IMR-90 (cell line): ENCODE measurements around the gene RALGAPA1. TPM values are rescaled to one million over a fixed set of nuclear protein-coding genes. Genes with fewer than 3 reads are reported as not detected.

ENCODE experiments used
- ATAC-seq: fragments of 200-7000 bp; cut with Tn5 transposase; 2 replicates; pipeline ENCODE4 v1.9.1; 2020; ENCODE audit warnings: low read depth, mild to moderate bottlenecking, moderate library complexity
- BruUV-seq: library from RNA; stranded (reverse); fragments of 400-500 nt; replicated peaks from 2 replicates; lab custom pipeline; 2021; lab: Mats Ljungman, UMichigan
- CTCF ChIA-PET: fragments of 300-600 bp; formaldehyde crosslinking; extraction: SDS; loops from one replicate; lab custom pipeline; 2021; ENCODE audit warnings: antibody characterized with exemption; lab: Yijun Ruan, JAX
- POLR2A ChIA-PET: fragments of 300-600 bp; sonication (Branson Sonifier 250); formaldehyde crosslinking; loops from one replicate; lab custom pipeline; 2022; ENCODE audit warnings: antibody characterized with exemption; ENCODE audit not compliant: unreplicated experiment; lab: Charles Lee
- DNase-seq: peaks from one replicate; pipeline ENCODE4 v3.0.0; 2013
- H2AFZ ChIP-seq: replicated peaks from 2 replicates; pipeline ENCODE3; 2013; ENCODE audit warnings: low read length, mild to moderate bottlenecking; ENCODE audit not compliant: poor library complexity
- H2AK5ac ChIP-seq: 2 replicates; pipeline ENCODE4 v1.6.1; 2013; ENCODE audit warnings: low read depth, low read length, inconsistent platforms
- H2AK9ac ChIP-seq: replicated peaks from 2 replicates; pipeline ENCODE3; 2013; ENCODE audit warnings: mild to moderate bottlenecking, low read depth, low read length, moderate library complexity; ENCODE audit not compliant: poor library complexity
- H2BK120ac ChIP-seq: 2 replicates; pipeline ENCODE4 v1.6.1; 2013; ENCODE audit warnings: low read depth, low read length, inconsistent platforms
- H2BK15ac ChIP-seq: 3 replicates; pipeline ENCODE4 v1.6.1; 2013; ENCODE audit warnings: low read depth, low read length, inconsistent platforms
- H2BK20ac ChIP-seq: 2 replicates; pipeline ENCODE4 v1.6.1; 2013; ENCODE audit warnings: low read depth, mild to moderate bottlenecking, inconsistent platforms, low read length, moderate library complexity
- H2BK5ac ChIP-seq: 2 replicates; pipeline ENCODE4 v1.6.1; 2013; ENCODE audit warnings: mild to moderate bottlenecking, low read depth, low read length, inconsistent platforms; ENCODE audit not compliant: poor library complexity, severe bottlenecking
- H3K14ac ChIP-seq: replicated peaks from 2 replicates; pipeline ENCODE4 v1.6.1; 2013; ENCODE audit warnings: low read depth, low read length, inconsistent platforms
- H3K18ac ChIP-seq: 2 replicates; pipeline ENCODE4 v1.6.1; 2013; ENCODE audit warnings: low read depth, low read length, control low read depth
- H3K23ac ChIP-seq: 2 replicates; pipeline ENCODE4 v1.6.1; 2013; ENCODE audit warnings: low read depth, low read length, inconsistent platforms
- H3K27ac ChIP-seq: 2 replicates; pipeline ENCODE4 v1.5.1; 2013; ENCODE audit warnings: mild to moderate bottlenecking, control low read depth, low read length; ENCODE audit not compliant: insufficient read depth
- H3K27me3 ChIP-seq: 2 replicates; pipeline ENCODE4 v1.6.1; 2013; ENCODE audit warnings: low read length; ENCODE audit not compliant: control insufficient read depth, insufficient read depth
- H3K36me3 ChIP-seq: 2 replicates; pipeline ENCODE4 v1.6.1; 2013; ENCODE audit warnings: low read length, mixed read lengths; ENCODE audit not compliant: control insufficient read depth, insufficient read depth
- H3K4ac ChIP-seq: 2 replicates; pipeline ENCODE4 v1.6.1; 2013; ENCODE audit warnings: low read depth, low read length, inconsistent platforms
- H3K4me1 ChIP-seq: 2 replicates; pipeline ENCODE4 v1.6.1; 2013; ENCODE audit warnings: low read length, mixed read lengths; ENCODE audit not compliant: control insufficient read depth, insufficient read depth
- H3K4me2 ChIP-seq: 2 replicates; pipeline ENCODE4 v1.6.1; 2013; ENCODE audit warnings: low read depth, mild to moderate bottlenecking, control low read depth, low read length, moderate library complexity
- H3K4me3 ChIP-seq: 2 replicates; pipeline ENCODE4 v1.5.1; 2013; ENCODE audit warnings: low read depth, mild to moderate bottlenecking, control low read depth, low read length, moderate library complexity; ENCODE audit not compliant: insufficient read depth
- H3K56ac ChIP-seq: 2 replicates; pipeline ENCODE4 v1.6.1; 2013; ENCODE audit warnings: low read length, inconsistent platforms; ENCODE audit not compliant: insufficient read depth; ENCODE audit errors: extremely low read depth
- H3K79me1 ChIP-seq, 2 experiments: 2 replicates each; pipeline ENCODE4 v1.6.1; 2013; ENCODE audit warnings: low read length in 2 of 2, inconsistent platforms in 1 of 2, low read depth in 1 of 2
- H3K9ac ChIP-seq: 2 replicates; pipeline ENCODE4 v1.6.1; 2013; ENCODE audit warnings: low read depth, low read length, control low read depth
- H3K9me1 ChIP-seq: 2 replicates; pipeline ENCODE4 v1.6.1; 2013; ENCODE audit warnings: low read length, inconsistent platforms; ENCODE audit not compliant: insufficient read depth
- H3K9me3 ChIP-seq: 2 replicates; pipeline ENCODE4 v1.6.1; 2013; ENCODE audit warnings: low read length; ENCODE audit not compliant: control insufficient read depth, insufficient read depth
- H4K20me1 ChIP-seq: 2 replicates; pipeline ENCODE4 v1.6.1; 2013; ENCODE audit warnings: low read length, inconsistent platforms; ENCODE audit not compliant: insufficient read depth
- H4K5ac ChIP-seq: 2 replicates; pipeline ENCODE4 v1.6.1; 2013; ENCODE audit warnings: mild to moderate bottlenecking, low read depth, low read length, control low read depth
- H4K8ac ChIP-seq, 2 experiments: 2 replicates each; pipeline ENCODE4 v1.6.1; 2013; ENCODE audit warnings: low read depth in 2 of 2, low read length in 2 of 2, control low read depth in 1 of 2, inconsistent platforms in 1 of 2
- H4K91ac ChIP-seq: 2 replicates; pipeline ENCODE4 v1.6.1; 2013; ENCODE audit warnings: low read depth, low read length, inconsistent platforms; ENCODE audit not compliant: insufficient read depth
- BHLHE40 ChIP-seq: fragments of 150-350 bp; IDR thresholded peaks from 2 replicates; pipeline ENCODE4 v1.6.1; 2016; ENCODE audit warnings: mild to moderate bottlenecking, low read depth, low read length
- CEBPB ChIP-seq: IDR thresholded peaks from 2 replicates; pipeline ENCODE4 v1.6.1; 2012; ENCODE audit warnings: low read depth, low read length, improper control_type of control experiment
- CHD1 ChIP-seq: IDR thresholded peaks from 2 replicates; pipeline ENCODE4 v1.6.1; 2012; ENCODE audit warnings: low read depth, low read length, improper control_type of control experiment
- CTCF ChIP-seq: conservative IDR thresholded peaks from 2 replicates; pipeline ENCODE4 v1.5.1; 2012; ENCODE audit warnings: mild to moderate bottlenecking, low read depth, low read length, improper control_type of control experiment
- ELK1 ChIP-seq: fragments of 150-350 bp; IDR thresholded peaks from 2 replicates; pipeline ENCODE4 v1.6.1; 2016; ENCODE audit warnings: low read depth, mild to moderate bottlenecking, low read length, moderate library complexity, borderline replicate concordance
- FOS ChIP-seq: fragments of 150-350 bp; IDR thresholded peaks from 2 replicates; pipeline ENCODE4 v1.6.1; 2016; ENCODE audit warnings: low read depth, low read length
- MAFK ChIP-seq: IDR thresholded peaks from 2 replicates; pipeline ENCODE4 v1.6.1; 2012; ENCODE audit warnings: low read depth, low read length, improper control_type of control experiment
- MXI1 ChIP-seq: IDR thresholded peaks from 2 replicates; pipeline ENCODE4 v1.6.1; 2012; ENCODE audit warnings: low read depth, mild to moderate bottlenecking, low read length, moderate library complexity, borderline replicate concordance
- NFE2L2 ChIP-seq: fragments of 150-350 bp; IDR thresholded peaks from 2 replicates; pipeline ENCODE4 v1.6.1; 2016; ENCODE audit warnings: low read depth, mild to moderate bottlenecking, low read length
- POLR2A ChIP-seq: IDR thresholded peaks from 2 replicates; pipeline ENCODE4 v1.6.1; 2012; ENCODE audit warnings: mild to moderate bottlenecking, low read depth, low read length
- RAD21 ChIP-seq: IDR thresholded peaks from 2 replicates; pipeline ENCODE4 v1.6.1; 2012; ENCODE audit warnings: low read length, improper control_type of control experiment
- RCOR1 ChIP-seq: IDR thresholded peaks from 2 replicates; pipeline ENCODE4 v1.6.1; 2012; ENCODE audit warnings: mild to moderate bottlenecking, low read length, improper control_type of control experiment; ENCODE audit not compliant: insufficient replicate concordance
- RFX5 ChIP-seq: IDR thresholded peaks from 2 replicates; pipeline ENCODE4 v1.8.0; 2012; ENCODE audit warnings: low read depth, mild to moderate bottlenecking, low read length, moderate library complexity
- SMC3 ChIP-seq: fragments of 150-350 bp; IDR thresholded peaks from 2 replicates; pipeline ENCODE4 v1.6.1; 2016; ENCODE audit warnings: low read depth, mild to moderate bottlenecking, antibody characterized with exemption, low read length, moderate library complexity
- WGBS, 2 experiments: methylation state at CpG; one replicate each; pipeline versions ENCODE4 v1.1.5 to v1.1.7; 2013; ENCODE audit warnings: missing lambda C conversion rate in 2 of 2; ENCODE audit not compliant: insufficient read length in 1 of 2; ENCODE audit errors: extremely low coverage in 2 of 2; 5-methylcytosine and 5-hydroxymethylcytosine counted together
- dilution Hi-C: fragments of 300-500 bp; cut with HindIII; formaldehyde crosslinking; loops from one replicate; pipeline ENCODE4 v1.14.3; 2018; ENCODE audit warnings: low sequenced_read_pairs; ENCODE audit not compliant: unreplicated experiment
- in situ Hi-C: fragments of 300-500 bp; cut with MboI; formaldehyde crosslinking; loops from 3 replicates; pipeline ENCODE4 v1.14.3; 2019; ENCODE audit warnings: low sequenced_read_pairs, inconsistent platforms, mixed read lengths
- intact Hi-C: fragments of 100-400 bp; cut with micrococcal nuclease; formaldehyde crosslinking; loops from 2 replicates; pipeline ENCODE4 v1.10.0; 2022
- polyA plus RNA-seq, 3 experiments: library from polyadenylated mRNA; depleted of rRNA; stranded (reverse); fragments of >200 nt; gene quantifications; 2 replicates each; pipeline ENCODE4 v1.2.3, GENCODE V29; 2012; ENCODE audit warnings: low replicate concordance in 1 of 3
- total RNA-seq: library from RNA; depleted of rRNA; stranded (reverse); fragments of >200 nt; gene quantifications from 2 replicates; pipeline ENCODE4 v1.2.3, GENCODE V29; 2012

RALGAPA1 gene
- total and polyA plus RNA-seq, 2 of the 4 experiments (the other 2 are of a cell fraction): 5.1 to 25.6 TPM

- no peak overlapping the region for H2AK5ac ChIP-seq
- peak; percentile 53 for DNase-seq
- no peak overlapping the region for H4K5ac ChIP-seq
- no peak overlapping the region for H2BK120ac ChIP-seq
- H4K8ac ChIP-seq: no peak overlapping the region
- TF ChIP-seq BHLHE40 (no peak), MAFK (no peak), RCOR1 (no peak), CTCF (no peak), ELK1 (no peak), CEBPB (no peak), POLR2A (no peak), NFE2L2 (no peak), FOS (no peak), CHD1 (no peak), MXI1 (no peak), SMC3 (no peak), RFX5 (no peak), RAD21 (no peak)
- no peak overlapping the region for H3K18ac ChIP-seq
- no TSS peak for BruUV-seq
- H3K4ac ChIP-seq: no peak overlapping the region
- no peaks in the 10 kb centered on the region for H3K9me1 ChIP-seq
- H3K4me3 ChIP-seq: no peak overlapping the region
- H2AK9ac ChIP-seq: no peak overlapping the region
- H2BK20ac ChIP-seq: no peak overlapping the region
- no peaks in the 10 kb centered on the region for H3K9me3 ChIP-seq
- WGBS, 2 experiments: no CpG with 5 or more reads among the region's 2 CpGs
- no peak overlapping the region for H2BK15ac ChIP-seq
- ATAC-seq: no peak
- H4K20me1 ChIP-seq: no peaks in the 10 kb centered on the region
- H3K14ac ChIP-seq: no peak overlapping the region
- ChIA-PET CTCF (interaction anchor here (0.7 kb wide), 1 partner anchor 29 kb away, joined by 3 read pairs; no protein-coding TSS in a partner anchor), POLR2A (no interaction called here)
- 0 out of 2 replicates have a peak, but pooled peaks cover 2% of the 10 kb centered on the region for H3K36me3 ChIP-seq
- intact Hi-C loops (no loop called here), in situ Hi-C loops (loop anchor here (10.0 kb wide), 2 partner anchors 258 to 538 kb away; no protein-coding TSS in a partner anchor), dilution Hi-C loops (loop anchor here (25.0 kb wide), 1 partner anchor 246 kb away; no protein-coding TSS in a partner anchor)
- H3K4me1 ChIP-seq: no peaks in the 10 kb centered on the region
- no peak overlapping the region for H2AFZ ChIP-seq
- H2BK5ac ChIP-seq: no peak overlapping the region
- no peak overlapping the region for H3K56ac ChIP-seq
- no peak overlapping the region for H3K23ac ChIP-seq
- H3K27ac ChIP-seq: no peak overlapping the region
- H4K91ac ChIP-seq: no peak overlapping the region
- no peak overlapping the region for H3K4me2 ChIP-seq
- H3K27me3 ChIP-seq: no peaks in the 10 kb centered on the region
- no peak overlapping the region for H3K9ac ChIP-seq
- no peaks in the 10 kb centered on the region for H3K79me1 ChIP-seq
Observed at GRCh38 chr14:35682802-35683201, 126.3 kb downstream of the RALGAPA1 start.
